RCC 7860 (cell line): ENCODE data around the gene RAB9B.

Experiments used
- DNase-seq: peaks from one replicate; pipeline ENCODE4 v3.0.0-alpha.2; 2015; ENCODE audit warnings: low spot score
- FAIRE-seq: peaks from 2 replicates; lab custom pipeline; 2012; peaks lifted over from hg19 to GRCh38; lab: Jason Lieb, UNC

Gene RAB9B

DNA sequence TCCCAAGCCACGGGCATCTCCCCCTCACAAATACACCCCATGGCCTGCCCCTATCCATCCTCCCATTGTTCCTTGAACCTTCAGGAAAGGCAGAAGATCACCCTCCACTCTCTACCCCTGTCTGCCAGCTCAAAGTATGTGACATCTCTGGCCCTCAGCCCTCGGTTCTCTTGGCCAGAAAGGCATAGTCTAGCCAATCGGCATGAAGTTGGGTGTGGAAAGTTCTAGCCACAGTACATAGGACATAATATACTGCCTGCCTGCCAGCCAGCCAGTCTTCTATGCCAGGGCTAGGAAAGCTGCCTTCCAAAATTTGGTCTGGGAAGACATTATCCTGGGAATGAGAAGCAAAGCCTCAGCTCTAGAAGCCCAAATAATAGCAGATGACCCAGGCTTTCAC lies 58.6 kb downstream of the RAB9B start:
- DNase-seq: no peak
- FAIRE-seq: no peak
